H1 (cell line): ENCODE data around the gene EHBP1. TPM values are rescaled to one million over a fixed set of nuclear protein-coding genes. Genes with fewer than 3 reads are reported as not detected.

Experiments
- CTCF ChIA-PET: fragments of 300-600 bp; sonication (Branson Sonifier 250); formaldehyde crosslinking; loops from one replicate; lab custom pipeline; 2021; ENCODE audit not compliant: partially characterized antibody; lab: Charles Lee
- POLR2A ChIA-PET: fragments of 300-600 bp; sonication (Branson Sonifier 250); formaldehyde crosslinking; loops from one replicate; lab custom pipeline; 2021; ENCODE audit warnings: inconsistent platforms; ENCODE audit not compliant: partially characterized antibody; lab: Charles Lee
- DNase-seq, 2 experiments: peaks; one replicate each; pipeline versions ENCODE4 v3.0.0 to v3.0.0-alpha.2; 2010 to 2022; ENCODE audit warnings: low spot score in 2 of 2, low read depth in 1 of 2, mixed read lengths in 1 of 2
- FAIRE-seq: peaks from 2 replicates; lab custom pipeline; 2011; peaks lifted over from hg19 to GRCh38; lab: Jason Lieb, UNC
- H2AFZ ChIP-seq: 2 replicates; pipeline ENCODE4 v1.8.1; 2012; ENCODE audit warnings: low read length, inconsistent platforms
- H2AK5ac ChIP-seq: 2 replicates; pipeline ENCODE4 v1.6.1; 2013; ENCODE audit warnings: low read depth, low read length
- H2BK120ac ChIP-seq: replicated peaks from 2 replicates; pipeline ENCODE3; 2013; ENCODE audit warnings: low read depth, low read length, inconsistent platforms
- H2BK12ac ChIP-seq: 2 replicates; pipeline ENCODE4 v1.6.1; 2013; ENCODE audit warnings: low read depth, low read length
- H2BK15ac ChIP-seq: 2 replicates; pipeline ENCODE4 v1.6.1; 2013; ENCODE audit warnings: low read length
- H2BK20ac ChIP-seq: 2 replicates; pipeline ENCODE4 v1.6.1; 2013; ENCODE audit warnings: low read length
- H2BK5ac ChIP-seq: 2 replicates; pipeline ENCODE4 v1.6.1; 2013; ENCODE audit warnings: low read depth, low read length
- H3K14ac ChIP-seq: 2 replicates; pipeline ENCODE4 v1.6.1; 2013; ENCODE audit warnings: inconsistent platforms; ENCODE audit not compliant: insufficient read length
- H3K18ac ChIP-seq: 2 replicates; pipeline ENCODE4 v1.6.1; 2013; ENCODE audit warnings: low read length; ENCODE audit errors: extremely low read depth
- H3K23ac ChIP-seq: 2 replicates; pipeline ENCODE4 v1.6.1; 2013; ENCODE audit warnings: inconsistent platforms; ENCODE audit not compliant: insufficient read length
- H3K23me2 ChIP-seq: 2 replicates; pipeline ENCODE4 v1.6.1; 2013; ENCODE audit warnings: low read depth, low read length
- H3K27ac ChIP-seq: 2 replicates; pipeline ENCODE4 v1.6.1; 2011; ENCODE audit warnings: low read depth, low read length, inconsistent platforms
- H3K27me3 ChIP-seq, 4 experiments: replicated peaks in 1 of 4; 1 replicate in 1 of 4; 2 replicates in 3 of 4; pipeline versions ENCODE4 v1.6.1 to v1.8.1; 2011 to 2013; ENCODE audit warnings: low read length in 3 of 4, mild to moderate bottlenecking in 3 of 4, inconsistent platforms in 2 of 4, mixed read lengths in 2 of 4, moderate library complexity in 1 of 4; ENCODE audit not compliant: control insufficient read depth in 3 of 4, insufficient read depth in 3 of 4; ENCODE audit errors: extremely low read depth in 1 of 4
- H3K36me3 ChIP-seq, 4 experiments: 2 replicates each; pipeline versions ENCODE4 v1.6.1 to v1.8.1; 2011 to 2013; ENCODE audit warnings: mild to moderate bottlenecking in 4 of 4, low read length in 3 of 4, moderate library complexity in 2 of 4, control low read depth in 1 of 4, inconsistent platforms in 1 of 4; ENCODE audit not compliant: insufficient read depth in 4 of 4, control insufficient read depth in 2 of 4
- H3K4ac ChIP-seq: replicated peaks from 2 replicates; pipeline ENCODE3; 2013; ENCODE audit warnings: low read length, low read depth, mixed read lengths, inconsistent platforms; ENCODE audit not compliant: insufficient read length
- H3K4me1 ChIP-seq, 4 experiments: replicated peaks in 1 of 4; 1 replicate in 1 of 4; 2 replicates in 3 of 4; pipeline versions ENCODE4 v1.6.1 to v1.8.1; 2011 to 2013; ENCODE audit warnings: low read length in 3 of 4, inconsistent platforms in 2 of 4, mixed read lengths in 1 of 4; ENCODE audit not compliant: insufficient read depth in 4 of 4, control insufficient read depth in 3 of 4
- H3K4me2 ChIP-seq, 2 experiments: 2 replicates each; pipeline versions ENCODE4 v1.6.1 to v1.8.1; 2011 to 2013; ENCODE audit warnings: low read depth in 2 of 2, low read length in 2 of 2, control low read depth in 1 of 2, inconsistent platforms in 1 of 2, mild to moderate bottlenecking in 1 of 2; ENCODE audit not compliant: insufficient read depth in 1 of 2
- H3K4me3 ChIP-seq, 4 experiments: fragments of 200-600, 300-600 bp in 1 of 4; sonication (generic), shearing (Covaris generic), sonication (Bioruptor Twin) in 1 of 4; 2 replicates each; pipeline versions ENCODE4 v1.5.1 to v1.8.1; 2011 to 2016; ENCODE audit warnings: low read length in 4 of 4, low read depth in 3 of 4, control low read depth in 2 of 4, inconsistent platforms in 2 of 4, mild to moderate bottlenecking in 2 of 4, mixed read lengths in 1 of 4, moderate library complexity in 1 of 4; ENCODE audit not compliant: insufficient read depth in 2 of 4; ENCODE audit errors: extremely low read depth in 1 of 4
- H3K56ac ChIP-seq: replicated peaks from 2 replicates; pipeline ENCODE3; 2013; ENCODE audit warnings: low read depth, mild to moderate bottlenecking, mixed read lengths, low read length, inconsistent platforms; ENCODE audit not compliant: insufficient read length
- H3K79me1 ChIP-seq: 2 replicates; pipeline ENCODE4 v1.6.1; 2013; ENCODE audit warnings: low read depth, low read length, control low read depth
- H3K79me2 ChIP-seq, 2 experiments: 2 replicates each; pipeline versions ENCODE4 v1.6.1 to v1.8.1; 2012 to 2013; ENCODE audit warnings: low read length in 2 of 2, mild to moderate bottlenecking in 2 of 2, inconsistent platforms in 1 of 2; ENCODE audit not compliant: insufficient read depth in 2 of 2, control insufficient read depth in 1 of 2
- H3K9ac ChIP-seq, 4 experiments: replicated peaks in 1 of 4; 1 replicate in 1 of 4; 2 replicates in 3 of 4; pipeline versions ENCODE4 v1.6.1 to v1.8.1; 2011 to 2013; ENCODE audit warnings: low read depth in 3 of 4, low read length in 3 of 4, control low read depth in 2 of 4, mild to moderate bottlenecking in 2 of 4, moderate library complexity in 2 of 4, inconsistent platforms in 1 of 4; ENCODE audit errors: extremely low read depth in 1 of 4
- H3K9me3 ChIP-seq, 2 experiments: 2 replicates each; pipeline versions ENCODE4 v1.6.1 to v1.8.1; 2012 to 2013; ENCODE audit warnings: mild to moderate bottlenecking in 2 of 2, moderate library complexity in 2 of 2, control low read depth in 1 of 2, inconsistent platforms in 1 of 2, low read depth in 1 of 2, low read length in 1 of 2, mixed read lengths in 1 of 2; ENCODE audit not compliant: insufficient read depth in 2 of 2
- H4K20me1 ChIP-seq, 2 experiments: replicated peaks in 1 of 2; 2 replicates each; pipeline versions ENCODE3 to v1.8.1; 2011 to 2013; ENCODE audit warnings: inconsistent platforms in 2 of 2, low read length in 2 of 2, mild to moderate bottlenecking in 1 of 2; ENCODE audit not compliant: insufficient read depth in 2 of 2, control insufficient read depth in 1 of 2
- H4K5ac ChIP-seq: 2 replicates; pipeline ENCODE4 v1.6.1; 2013; ENCODE audit warnings: low read length, low read depth, mixed read lengths, inconsistent platforms; ENCODE audit not compliant: insufficient read length
- H4K8ac ChIP-seq: 2 replicates; pipeline ENCODE4 v1.8.0; 2013; ENCODE audit warnings: mild to moderate bottlenecking, moderate library complexity, low read length, inconsistent platforms; ENCODE audit not compliant: insufficient read depth; ENCODE audit errors: extremely low read depth
- H4K91ac ChIP-seq: replicated peaks from 2 replicates; pipeline ENCODE3; 2013; ENCODE audit warnings: low read length, mixed read lengths, inconsistent platforms; ENCODE audit not compliant: insufficient read length
- CBX8 ChIP-seq: fragments of 300-800, 300-1000 bp; sonication (generic); IDR thresholded peaks from 2 replicates; pipeline ENCODE4 v1.7.1; 2016; ENCODE audit warnings: low read depth, low read length, borderline replicate concordance
- CREB1 ChIP-seq: IDR thresholded peaks from 2 replicates; pipeline ENCODE4 v1.6.1; 2012; ENCODE audit warnings: inconsistent platforms
- EP300 ChIP-seq, 2 experiments: IDR thresholded peaks; 1 replicate in 1 of 2; 2 replicates in 1 of 2; pipeline ENCODE4 v1.6.1; 2011 to 2012; ENCODE audit warnings: low read depth in 2 of 2, low read length in 2 of 2, mild to moderate bottlenecking in 2 of 2, borderline replicate concordance in 1 of 2, inconsistent platforms in 1 of 2, moderate library complexity in 1 of 2
- EZH2 ChIP-seq: fragments of 200-600 bp; sonication (generic); IDR thresholded peaks from 2 replicates; pipeline ENCODE4 v1.7.1; 2012; ENCODE audit warnings: low read depth, mild to moderate bottlenecking, moderate library complexity, low read length, inconsistent platforms; ENCODE audit not compliant: severe bottlenecking
- GABPA ChIP-seq: IDR thresholded peaks from 2 replicates; pipeline ENCODE4 v1.6.1; 2011; ENCODE audit warnings: mild to moderate bottlenecking, low read length, moderate library complexity, borderline replicate concordance; ENCODE audit not compliant: insufficient read depth
- KDM1A ChIP-seq: fragments of 200-600, 300-600 bp; sonication (generic); IDR thresholded peaks from 2 replicates; pipeline ENCODE4 v1.7.1; 2016; ENCODE audit warnings: mild to moderate bottlenecking, low read length, borderline replicate concordance
- PHF8 ChIP-seq: fragments of 200-600 bp; sonication (generic); conservative IDR thresholded peaks from 2 replicates; pipeline ENCODE4 v1.7.1; 2012; ENCODE audit warnings: low read depth, mild to moderate bottlenecking, inconsistent platforms, low read length, moderate library complexity
- RBBP5 ChIP-seq: IDR thresholded peaks from 2 replicates; pipeline ENCODE4 v1.7.1; 2012; ENCODE audit warnings: low read depth, mild to moderate bottlenecking, inconsistent platforms, low read length, moderate library complexity, borderline replicate concordance
- SP1 ChIP-seq: IDR thresholded peaks from 2 replicates; pipeline ENCODE4 v1.6.1; 2011; ENCODE audit warnings: low read depth, low read length
- SUZ12 ChIP-seq: fragments of 200-600 bp; sonication (generic); IDR thresholded peaks from 2 replicates; pipeline ENCODE4 v1.6.1; 2012; ENCODE audit warnings: mild to moderate bottlenecking, inconsistent platforms, low read length, moderate library complexity, mixed read lengths
- TAF1 ChIP-seq: IDR thresholded peaks from 2 replicates; pipeline ENCODE4 v1.6.1; 2011; ENCODE audit warnings: mild to moderate bottlenecking, low read depth, low read length
- YY1 ChIP-seq: IDR thresholded peaks from 2 replicates; pipeline ENCODE4 v1.6.1; 2011; ENCODE audit warnings: low read depth, mild to moderate bottlenecking, low read length
- polyA plus RNA-seq, 7 experiments: library from polyadenylated mRNA; depleted of rRNA in 3 of 7; stranded (reverse) in 5 of 7; unstranded in 2 of 7; fragments of >200 nt in 5 of 7; fragments of 200-250 nt in 2 of 7; gene quantifications; 1 replicate in 5 of 7; 2 replicates in 1 of 7; 4 replicates in 1 of 7; pipeline versions ENCODE4 v1.2.1 to v1.2.3, GENCODE V29; 2011 to 2013; ENCODE audit warnings: missing spikeins in 2 of 7, mixed read lengths in 2 of 7
- total RNA-seq: library from RNA; stranded (reverse); fragmentation: NEBNext Ultra II Directional; extraction: Animal tissue kit (Norgen Biotek cat#: 25700); gene quantifications from 2 replicates; pipeline ENCODE4 v1.2.1, GENCODE V29; 2021
- TF ChIP-seq, protein P1 (sequence below), 3 experiments: IDR thresholded peaks; 1 replicate in 2 of 3; 2 replicates in 1 of 3; pipeline versions ENCODE4 v1.5.1 to v1.6.1; 2011; ENCODE audit warnings: low read length in 3 of 3, mild to moderate bottlenecking in 3 of 3, inconsistent platforms in 2 of 3, low read depth in 1 of 3, moderate library complexity in 1 of 3; ENCODE audit not compliant: insufficient read depth in 1 of 3; ENCODE audit errors: control extremely low read depth in 1 of 3

EHBP1 gene
- total and polyA plus RNA-seq, 2 of the 8 experiments (the other 6 are each of a cell fraction or from before 2014, with no cell fraction given) = 12.0 to 64.1 TPM

DNA sequence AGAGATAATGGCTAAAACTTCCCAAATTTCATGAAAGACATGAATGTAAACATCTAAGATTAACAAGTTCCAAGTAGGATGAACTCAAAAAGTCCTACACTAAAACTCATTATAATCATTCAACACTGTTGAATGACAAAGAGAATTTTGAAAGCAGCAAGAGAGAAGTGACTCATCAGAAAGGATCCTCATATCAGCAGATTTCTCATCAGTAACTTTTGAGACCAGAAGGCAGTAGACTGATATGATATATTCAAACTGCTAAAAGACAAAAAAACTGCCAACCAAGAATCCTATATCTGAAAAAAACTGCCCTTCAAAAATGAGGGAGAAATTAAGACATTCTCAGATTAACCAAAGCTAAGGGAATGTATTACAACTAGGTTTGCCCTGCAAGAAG, 214.6 kb downstream of the EHBP1 start:
- H2BK15ac ChIP-seq = no peak overlapping the region
- no peaks in the 10 kb centered on the region for H3K79me1 ChIP-seq
- peaks cover 7 to 8% of the 10 kb centered on the region in 2 experiments for H3K9me3 ChIP-seq
- no peak overlapping the region for H3K4me2 ChIP-seq
- no peaks in the 10 kb centered on the region for H3K79me2 ChIP-seq
- no peak overlapping the region for H3K23ac ChIP-seq
- peaks cover 0 to 9% (median 2%) of the 10 kb centered on the region in 4 experiments; a peak in 2 of 8 replicates for H3K36me3 ChIP-seq
- H2AFZ ChIP-seq = no peak overlapping the region
- no peaks in the 10 kb centered on the region for H3K23me2 ChIP-seq
- FAIRE-seq (no peak), DNase-seq (no peak)
- H4K5ac ChIP-seq = no peak overlapping the region
- H4K91ac ChIP-seq = no peak overlapping the region
- no peaks in the 10 kb centered on the region for H4K20me1 ChIP-seq
- no peak overlapping the region for H2AK5ac ChIP-seq
- no peak overlapping the region for H3K18ac ChIP-seq
- no peak overlapping the region for H2BK12ac ChIP-seq
- no peak overlapping the region for H3K27ac ChIP-seq
- no peak overlapping the region for H2BK5ac ChIP-seq
- no peak overlapping the region for H3K14ac ChIP-seq
- no peak overlapping the region for H3K9ac ChIP-seq
- no peaks in the 10 kb centered on the region for H3K4me1 ChIP-seq
- H3K4me3 ChIP-seq = no peak overlapping the region
- no peak overlapping the region for H2BK20ac ChIP-seq
- ChIA-PET CTCF (interaction anchor here (0.7 to 1.6 kb wide), 2 partner anchors 118 to 463 kb away, joined by 3 read pairs; no protein-coding TSS in a partner anchor), POLR2A (no interaction called here)
- no peak overlapping the region for H3K56ac ChIP-seq
- no peak overlapping the region for H3K4ac ChIP-seq
- no peak overlapping the region for H4K8ac ChIP-seq
- no peaks in the 10 kb centered on the region for H3K27me3 ChIP-seq
- H2BK120ac ChIP-seq = no peak overlapping the region
- TF ChIP-seq SP1 (no peak), GABPA (no peak), CBX8 (no peak), SUZ12 (no peak), YY1 (no peak), CREB1 (no peak), EP300 (IDR thresholded peaks at IDR 0.05; ENCODE audit: borderline replicate concordance in 1 of 2, low read depth in 2 of 2, low read length in 2 of 2) (no peak), TAF1 (no peak), EZH2 (no peak), RBBP5 (no peak), PHF8 (no peak), KDM1A (no peak)
- TF ChIP-seq, protein P1, sequence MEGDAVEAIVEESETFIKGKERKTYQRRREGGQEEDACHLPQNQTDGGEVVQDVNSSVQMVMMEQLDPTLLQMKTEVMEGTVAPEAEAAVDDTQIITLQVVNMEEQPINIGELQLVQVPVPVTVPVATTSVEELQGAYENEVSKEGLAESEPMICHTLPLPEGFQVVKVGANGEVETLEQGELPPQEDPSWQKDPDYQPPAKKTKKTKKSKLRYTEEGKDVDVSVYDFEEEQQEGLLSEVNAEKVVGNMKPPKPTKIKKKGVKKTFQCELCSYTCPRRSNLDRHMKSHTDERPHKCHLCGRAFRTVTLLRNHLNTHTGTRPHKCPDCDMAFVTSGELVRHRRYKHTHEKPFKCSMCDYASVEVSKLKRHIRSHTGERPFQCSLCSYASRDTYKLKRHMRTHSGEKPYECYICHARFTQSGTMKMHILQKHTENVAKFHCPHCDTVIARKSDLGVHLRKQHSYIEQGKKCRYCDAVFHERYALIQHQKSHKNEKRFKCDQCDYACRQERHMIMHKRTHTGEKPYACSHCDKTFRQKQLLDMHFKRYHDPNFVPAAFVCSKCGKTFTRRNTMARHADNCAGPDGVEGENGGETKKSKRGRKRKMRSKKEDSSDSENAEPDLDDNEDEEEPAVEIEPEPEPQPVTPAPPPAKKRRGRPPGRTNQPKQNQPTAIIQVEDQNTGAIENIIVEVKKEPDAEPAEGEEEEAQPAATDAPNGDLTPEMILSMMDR (IDR thresholded peaks at IDR 0.05; ENCODE audit: control extremely low read depth in 1 of 3, insufficient read depth in 1 of 3, low read depth in 1 of 3, low read length in 3 of 3) = no peak
